ENCODE data around the gene BCL2L1. TPM values are rescaled to one million over a fixed set of nuclear protein-coding genes. Genes with fewer than 3 reads are reported as not detected.

Gene BCL2L1
- polyA plus RNA-seq, 4 donors: 52.6 to 160 (median 86.3) TPM

GRCh38 chr20:31709939-31710338, 12.7 kb downstream of the BCL2L1 start:
- H3K27ac ChIP-seq (ENCODE audit: low read depth in 1 of 3, low read length in 2 of 3): peak overlapping the region in 1 of 3 donors; percentile 45
- FAIRE-seq: no peak

GRCh38 chr20:31708736-31709534, 13.7 kb downstream of the BCL2L1 start:
- Histone ChIP-seq H3K4me1 (ENCODE audit: control insufficient read depth in 3 of 3, insufficient read depth in 2 of 3, low read depth in 1 of 3, low read length in 2 of 3) (peaks cover 38 to 60% (median 39%) of the 10 kb centered on the region in 3 donors), H3K27ac (ENCODE audit: low read depth in 1 of 3, low read length in 2 of 3) (peak overlapping the region; percentile 56 to 82 (median 79)), H3K9me3 (ENCODE audit: control insufficient read depth in 2 of 2, insufficient read depth in 1 of 2, low read depth in 1 of 2, low read length in 1 of 2) (no peaks in the 10 kb centered on the region), H3K4me3 (ENCODE audit: low read depth in 1 of 3, low read length in 3 of 3) (no peak overlapping the region), H3K27me3 (ENCODE audit: control insufficient read depth in 3 of 3, insufficient read depth in 3 of 3, low read length in 3 of 3) (no peaks in the 10 kb centered on the region), H3K36me3 (ENCODE audit: control insufficient read depth in 3 of 3, insufficient read depth in 2 of 3, low read depth in 1 of 3, low read length in 3 of 3) (peaks cover 0 to 54% (median 7%) of the 10 kb centered on the region in 3 donors)
- no peak for FAIRE-seq
- DNase-seq: peak in 1 of 2 donors; percentile 21
- WGBS, 3 donors: 48 to 84% (median 50%) methylated on average over 11 of the region's 11 CpGs

More at GRCh38 chr20:31709939-31710338, 12.7 kb downstream of the BCL2L1 start:
- Histone ChIP-seq H3K4me3 (ENCODE audit: low read depth in 1 of 3, low read length in 3 of 3) (no peak overlapping the region), H3K9me3 (ENCODE audit: control insufficient read depth in 2 of 2, insufficient read depth in 1 of 2, low read depth in 1 of 2, low read length in 1 of 2) (no peaks in the 10 kb centered on the region), H3K4me1 (ENCODE audit: control insufficient read depth in 3 of 3, insufficient read depth in 2 of 3, low read depth in 1 of 3, low read length in 2 of 3) (peaks cover 36 to 53% (median 42%) of the 10 kb centered on the region in 3 donors), H3K36me3 (ENCODE audit: control insufficient read depth in 3 of 3, insufficient read depth in 2 of 3, low read depth in 1 of 3, low read length in 3 of 3) (peaks cover 0 to 59% (median 7%) of the 10 kb centered on the region in 3 donors), H3K27me3 (ENCODE audit: control insufficient read depth in 3 of 3, insufficient read depth in 3 of 3, low read length in 3 of 3) (no peaks in the 10 kb centered on the region)
- 61 to 78% (median 68%) methylated on average over 5 of the region's 5 CpGs for WGBS, 3 donors
- DNase-seq: no peak

GRCh38 chr20:31707994-31708735, 14.5 kb downstream of the BCL2L1 start:
- peaks cover 0 to 50% (median 7%) of the 10 kb centered on the region in 3 donors for H3K36me3 ChIP-seq (ENCODE audit: control insufficient read depth in 3 of 3, insufficient read depth in 2 of 3, low read depth in 1 of 3, low read length in 3 of 3)
- H3K9me3 ChIP-seq (ENCODE audit: control insufficient read depth in 2 of 2, insufficient read depth in 1 of 2, low read depth in 1 of 2, low read length in 1 of 2): no peaks in the 10 kb centered on the region
- H3K27ac ChIP-seq (ENCODE audit: low read depth in 1 of 3, low read length in 2 of 3): peak overlapping the region; percentile 56 to 82 (median 79)
- DNase-seq: peak; percentile 65 to 79
- 5 to 30% (median 14%) methylated on average over 2 of the region's 2 CpGs for WGBS, 3 donors
- no peak for FAIRE-seq
- H3K27me3 ChIP-seq (ENCODE audit: control insufficient read depth in 3 of 3, insufficient read depth in 3 of 3, low read length in 3 of 3): no peaks in the 10 kb centered on the region
- no peak overlapping the region for H3K4me3 ChIP-seq (ENCODE audit: low read depth in 1 of 3, low read length in 3 of 3)
- H3K4me1 ChIP-seq (ENCODE audit: control insufficient read depth in 3 of 3, insufficient read depth in 2 of 3, low read depth in 1 of 3, low read length in 2 of 3): peaks cover 33 to 58% (median 36%) of the 10 kb centered on the region in 3 donors

GRCh38 chr20:31707258-31707615, 15.4 kb downstream of the BCL2L1 start:
- peaks cover 30 to 49% (median 31%) of the 10 kb centered on the region in 3 donors for H3K4me1 ChIP-seq (ENCODE audit: control insufficient read depth in 3 of 3, insufficient read depth in 2 of 3, low read depth in 1 of 3, low read length in 2 of 3)

GRCh38 chr20:31706607-31707257, 15.9 kb downstream of the BCL2L1 start:
- FAIRE-seq: no peak
- WGBS, 3 donors: 74 to 85% (median 78%) methylated on average over 2 of the region's 2 CpGs
- H3K27ac ChIP-seq (ENCODE audit: low read depth in 1 of 3, low read length in 2 of 3): peak overlapping the region; percentile 77 to 89 (median 86)
- H3K4me1 ChIP-seq (ENCODE audit: control insufficient read depth in 3 of 3, insufficient read depth in 2 of 3, low read depth in 1 of 3, low read length in 2 of 3): peaks cover 26 to 44% (median 30%) of the 10 kb centered on the region in 3 donors
- DNase-seq: peak in 1 of 2 donors; percentile 69
- peaks cover 0 to 51% (median 7%) of the 10 kb centered on the region in 3 donors for H3K36me3 ChIP-seq (ENCODE audit: control insufficient read depth in 3 of 3, insufficient read depth in 2 of 3, low read depth in 1 of 3, low read length in 3 of 3)
- H3K4me3 ChIP-seq (ENCODE audit: low read depth in 1 of 3, low read length in 3 of 3): no peak overlapping the region
- H3K27me3 ChIP-seq (ENCODE audit: control insufficient read depth in 3 of 3, insufficient read depth in 3 of 3, low read length in 3 of 3): no peaks in the 10 kb centered on the region
- no peaks in the 10 kb centered on the region for H3K9me3 ChIP-seq (ENCODE audit: control insufficient read depth in 2 of 2, insufficient read depth in 1 of 2, low read depth in 1 of 2, low read length in 1 of 2)

More at GRCh38 chr20:31707258-31707615, 15.4 kb downstream of the BCL2L1 start:
- Histone ChIP-seq H3K4me3 (ENCODE audit: low read depth in 1 of 3, low read length in 3 of 3) (no peak overlapping the region), H3K27me3 (ENCODE audit: control insufficient read depth in 3 of 3, insufficient read depth in 3 of 3, low read length in 3 of 3) (no peaks in the 10 kb centered on the region), H3K9me3 (ENCODE audit: control insufficient read depth in 2 of 2, insufficient read depth in 1 of 2, low read depth in 1 of 2, low read length in 1 of 2) (no peaks in the 10 kb centered on the region), H3K27ac (ENCODE audit: low read depth in 1 of 3, low read length in 2 of 3) (peak overlapping the region in 2 of 3 donors; percentile 86 to 89), H3K36me3 (ENCODE audit: control insufficient read depth in 3 of 3, insufficient read depth in 2 of 3, low read depth in 1 of 3, low read length in 3 of 3) (peaks cover 0 to 48% (median 7%) of the 10 kb centered on the region in 3 donors)
- DNase-seq (no peak), FAIRE-seq (no peak)
- 79 to 92% (median 86%) methylated on average over 5 of the region's 5 CpGs for WGBS, 3 donors

- FAIRE-seq (no peak), DNase-seq (peak; percentile 41 to 73)
Measured at GRCh38 chr20:31705598-31706597, 16.8 kb downstream of the BCL2L1 start.

GRCh38 chr20:31705191-31705590, 17.5 kb downstream of the BCL2L1 start:
- Histone ChIP-seq H3K9me3 (ENCODE audit: control insufficient read depth in 2 of 2, insufficient read depth in 1 of 2, low read depth in 1 of 2, low read length in 1 of 2) (no peaks in the 10 kb centered on the region), H3K36me3 (ENCODE audit: control insufficient read depth in 3 of 3, insufficient read depth in 2 of 3, low read depth in 1 of 3, low read length in 3 of 3) (peaks cover 0 to 53% (median 6%) of the 10 kb centered on the region in 3 donors), H3K27ac (ENCODE audit: low read depth in 1 of 3, low read length in 2 of 3) (peak overlapping the region; percentile 87 to 89 (median 87)), H3K4me3 (ENCODE audit: low read depth in 1 of 3, low read length in 3 of 3) (no peak overlapping the region), H3K27me3 (ENCODE audit: control insufficient read depth in 3 of 3, insufficient read depth in 3 of 3, low read length in 3 of 3) (no peaks in the 10 kb centered on the region), H3K4me1 (ENCODE audit: control insufficient read depth in 3 of 3, insufficient read depth in 2 of 3, low read depth in 1 of 3, low read length in 2 of 3) (peaks cover 26 to 45% (median 30%) of the 10 kb centered on the region in 3 donors)
- FAIRE-seq (no peak), DNase-seq (no peak)

More at GRCh38 chr20:31705598-31706597, 16.8 kb downstream of the BCL2L1 start:
- 22 to 64% (median 23%) methylated on average over 4 of the region's 4 CpGs for WGBS, 3 donors
- Histone ChIP-seq H3K36me3 (ENCODE audit: control insufficient read depth in 3 of 3, insufficient read depth in 2 of 3, low read depth in 1 of 3, low read length in 3 of 3) (peaks cover 0 to 54% (median 7%) of the 10 kb centered on the region in 3 donors), H3K27ac (ENCODE audit: low read depth in 1 of 3, low read length in 2 of 3) (peak overlapping the region; percentile 77 to 89 (median 86)), H3K4me3 (ENCODE audit: low read depth in 1 of 3, low read length in 3 of 3) (no peak overlapping the region), H3K27me3 (ENCODE audit: control insufficient read depth in 3 of 3, insufficient read depth in 3 of 3, low read length in 3 of 3) (no peaks in the 10 kb centered on the region), H3K9me3 (ENCODE audit: control insufficient read depth in 2 of 2, insufficient read depth in 1 of 2, low read depth in 1 of 2, low read length in 1 of 2) (no peaks in the 10 kb centered on the region), H3K4me1 (ENCODE audit: control insufficient read depth in 3 of 3, insufficient read depth in 2 of 3, low read depth in 1 of 3, low read length in 2 of 3) (peaks cover 25 to 44% (median 29%) of the 10 kb centered on the region in 3 donors)

All from small intestine (tissue), 7 donors.